ENCODE measurements around the gene AUTS2.

Gene AUTS2

GRCh38 chr7:70544016-70544415, 945.7 kb downstream of the AUTS2 start:
- DNase-seq: no peak

- no peak for DNase-seq
These were observed 946.9 kb downstream of the AUTS2 start for GRCh38 chr7:70545214-70545613.

GRCh38 chr7:70552141-70552540, 953.9 kb downstream of the AUTS2 start:
- no peak for DNase-seq

GRCh38 chr7:70553364-70553763, 955.1 kb downstream of the AUTS2 start:
- no peak for DNase-seq

- DNase-seq: no peak
These were observed 956.4 kb downstream of the AUTS2 start for GRCh38 chr7:70554646-70555045.

- no peak for DNase-seq
These were observed 958.5 kb downstream of the AUTS2 start for GRCh38 chr7:70556761-70557160.

GRCh38 chr7:70557338-70557737, 959.1 kb downstream of the AUTS2 start:
- no peak for DNase-seq

- DNase-seq: no peak
These were observed 961.5 kb downstream of the AUTS2 start for GRCh38 chr7:70559815-70560214.

GRCh38 chr7:70563960-70564359, 965.7 kb downstream of the AUTS2 start:
- no peak for DNase-seq

GRCh38 chr7:70565721-70566370, 967.6 kb downstream of the AUTS2 start:
- no peak for DNase-seq

- no peak for DNase-seq
These were observed 968.4 kb downstream of the AUTS2 start for GRCh38 chr7:70566671-70567070.

- DNase-seq: no peak
These were observed 970.5 kb downstream of the AUTS2 start for GRCh38 chr7:70568674-70569334.

- no peak for DNase-seq
These were observed 971.1 kb downstream of the AUTS2 start for GRCh38 chr7:70569335-70569819.

- no peak for DNase-seq
These were observed 971.8 kb downstream of the AUTS2 start for GRCh38 chr7:70570029-70570428.

- DNase-seq: no peak
These were observed 972.7 kb downstream of the AUTS2 start for GRCh38 chr7:70570961-70571360.

GRCh38 chr7:70571403-70571934, 973.2 kb downstream of the AUTS2 start:
- DNase-seq: no peak

- no peak for DNase-seq
These were observed 973.7 kb downstream of the AUTS2 start for GRCh38 chr7:70571961-70572360.

- DNase-seq: no peak
These were observed 974.3 kb downstream of the AUTS2 start for GRCh38 chr7:70572571-70572970.

GRCh38 chr7:70573071-70573661, 974.9 kb downstream of the AUTS2 start:
- no peak for DNase-seq

- DNase-seq: no peak
These were observed 975.4 kb downstream of the AUTS2 start for GRCh38 chr7:70573696-70574095.

GRCh38 chr7:70574314-70574834, 976.1 kb downstream of the AUTS2 start:
- no peak for DNase-seq

GRCh38 chr7:70574970-70575799, 976.9 kb downstream of the AUTS2 start:
- no peak for DNase-seq

GRCh38 chr7:70577078-70577477, 978.8 kb downstream of the AUTS2 start:
- no peak for DNase-seq

Measured in activated T-cell treated with anti-CD3 and anti-CD28 coated beads, Interleukin-2, amount 50 U/mL, for 48 hours (primary cell).